Stromal cell of bone marrow (primary cell): ENCODE data around the gene POLE3.
"Not testable (repeated sequence)": the region's sequence is repeated elsewhere in the genome, so short reads cannot be mapped to it uniquely, and the experiment has no call there.

Experiments used
- DNase-seq: peaks from one replicate; pipeline ENCODE4 v3.0.0-alpha.2; 2012; ENCODE audit warnings: low read depth

Gene POLE3

GRCh38 chr9:113403646-113404045, 6.8 kb downstream of the POLE3 start:
- no peak for DNase-seq

GRCh38 chr9:113401027-113401792, 9.3 kb downstream of the POLE3 start, which contains the start of gene ALAD:
Gene ALAD (minus strand): TSS chr9:113401284. CDS start chr9:113393559, 7,725 bp downstream.
- DNase-seq = peak; percentile 96

DNA sequence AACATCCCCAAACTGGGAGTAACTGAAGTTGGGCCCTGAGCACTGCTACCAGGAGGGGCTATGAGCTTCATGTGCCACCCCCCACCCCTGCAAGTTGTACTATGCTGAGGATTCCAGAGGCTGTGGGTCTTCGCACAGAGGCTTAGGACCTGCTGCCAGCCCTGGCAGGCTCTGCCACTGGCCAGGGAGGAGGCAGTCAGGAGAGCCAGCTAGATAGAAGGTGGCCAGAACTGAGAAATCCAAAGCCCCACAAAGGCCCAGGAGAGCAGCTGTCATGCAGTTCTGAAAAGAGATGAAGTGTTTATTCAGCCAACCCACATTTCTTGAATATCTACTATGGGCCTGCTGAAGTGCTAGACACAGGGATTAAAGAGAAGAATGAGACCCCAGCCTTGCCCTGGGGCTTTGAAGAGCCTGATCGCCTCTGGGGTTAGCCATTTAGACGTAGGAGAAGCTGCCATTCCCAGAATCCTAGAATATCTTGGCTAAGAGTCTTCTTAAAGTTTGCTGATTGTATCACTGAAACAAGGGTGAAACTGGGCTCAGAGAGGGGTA, 10.8 kb downstream of the POLE3 start:
- DNase-seq = no peak

GRCh38 chr9:113398796-113399195, 11.7 kb downstream of the POLE3 start:
- no peak for DNase-seq

- no peak for DNase-seq
Observed at GRCh38 chr9:113397203-113397631, 13.3 kb downstream of the POLE3 start.

- DNase-seq = no peak
Observed at GRCh38 chr9:113395000-113395861, 15.2 kb downstream of the POLE3 start.

DNA sequence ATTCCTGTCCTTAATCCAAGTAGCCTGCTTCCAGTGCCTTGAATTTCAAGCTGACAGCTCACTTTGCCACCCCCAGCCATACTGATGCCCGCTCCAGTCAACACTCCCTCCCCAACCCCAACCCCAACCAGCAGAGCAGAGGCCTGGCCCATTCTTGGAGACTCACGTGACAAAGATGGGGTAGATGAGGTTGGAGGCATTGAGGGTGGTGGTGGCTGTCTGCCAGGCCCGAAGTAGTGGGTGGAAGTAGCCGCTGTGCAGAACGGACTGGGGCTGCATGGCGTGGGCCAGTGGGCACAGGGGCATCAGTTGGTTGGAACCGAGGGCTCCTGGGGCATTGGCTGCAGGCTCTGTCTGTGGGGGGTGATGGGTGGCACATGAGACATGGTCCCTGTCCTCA, 17.2 kb downstream of the POLE3 start:
- DNase-seq = no peak

DNA sequence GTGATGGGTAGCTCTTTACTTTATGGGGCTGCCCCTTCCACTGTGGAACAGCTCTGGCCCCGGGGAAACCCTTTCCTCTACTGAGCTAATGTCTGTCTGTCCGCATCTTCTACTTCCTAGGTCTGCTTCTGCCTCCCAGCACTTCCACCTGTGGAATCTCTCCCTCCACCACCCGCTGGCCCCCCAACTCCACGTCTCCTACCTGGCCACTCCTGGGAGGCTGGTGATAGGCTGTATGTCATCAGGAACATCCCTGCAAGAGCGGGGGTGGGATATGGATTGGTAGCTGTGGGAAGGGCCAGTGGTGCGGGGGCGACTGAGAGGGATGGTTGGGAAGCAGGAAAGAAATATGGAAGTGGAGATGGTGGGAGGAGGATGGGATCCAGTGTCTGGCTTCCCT, 18.6 kb downstream of the POLE3 start:
- no peak for DNase-seq

- no peak for DNase-seq
Observed at GRCh38 chr9:113390192-113390960, 20.1 kb downstream of the POLE3 start.

- no peak for DNase-seq
Observed at GRCh38 chr9:113389451-113389850, 21.0 kb downstream of the POLE3 start.

GRCh38 chr9:113388833-113389232, 21.6 kb downstream of the POLE3 start:
- no peak for DNase-seq

DNA sequence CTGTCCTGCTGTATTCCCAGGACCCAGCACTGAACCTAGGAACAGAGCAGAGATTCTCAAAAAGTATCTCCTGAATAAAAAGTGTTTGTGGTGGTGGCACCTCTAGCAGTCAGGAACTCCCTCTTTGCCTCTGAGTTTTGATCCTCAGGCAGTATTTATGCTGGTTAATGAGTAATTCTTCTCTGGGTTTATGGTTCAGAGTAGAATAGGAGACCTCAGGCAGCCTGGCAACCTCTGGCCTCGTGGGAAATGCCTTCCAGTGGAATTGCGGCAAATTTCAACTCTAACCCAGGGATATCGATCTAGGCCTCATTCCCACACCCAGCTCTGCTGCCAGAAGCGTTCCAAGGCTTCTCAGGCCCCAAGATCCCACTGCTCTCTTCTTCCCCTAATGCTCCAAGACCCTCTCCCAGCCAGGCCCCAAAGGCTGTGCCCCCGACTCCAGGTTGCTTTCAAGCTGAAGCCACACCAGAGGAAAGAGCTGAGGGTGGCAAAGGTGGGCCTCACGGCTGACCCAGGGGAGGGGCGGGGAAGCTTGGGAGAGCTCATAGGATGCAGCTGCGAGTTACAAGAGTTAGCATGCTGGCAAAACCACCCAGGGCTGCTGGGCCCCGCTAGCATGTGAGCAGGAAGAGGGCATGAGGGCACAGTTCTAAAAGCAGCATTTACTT, 22.8 kb downstream of the POLE3 start:
- no peak for DNase-seq

GRCh38 chr9:113386571-113387393, 23.7 kb downstream of the POLE3 start:
- DNase-seq = no peak

- no peak for DNase-seq
Observed at GRCh38 chr9:113381909-113382411, 28.5 kb downstream of the POLE3 start.

DNA sequence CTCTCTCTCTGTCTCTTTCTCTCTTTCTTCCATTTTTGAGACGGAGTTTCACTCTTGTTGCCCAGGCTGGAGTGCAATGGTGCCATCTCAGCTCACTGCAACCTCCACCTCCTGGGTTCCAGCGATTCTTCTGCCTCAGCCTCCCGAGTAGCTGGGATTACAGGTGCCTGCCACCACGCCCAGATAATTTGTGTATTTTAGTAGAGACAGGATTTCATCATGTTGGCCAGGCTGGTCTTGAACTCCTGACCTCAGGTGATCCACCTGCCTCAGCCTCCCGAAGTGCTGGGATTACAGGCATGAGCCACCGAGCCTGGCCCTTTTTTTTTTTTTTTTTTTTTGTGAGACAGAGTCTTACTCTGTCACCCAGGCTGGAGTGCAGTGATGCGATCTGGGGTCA, 29.0 kb downstream of the POLE3 start:
- not testable (repeated sequence) for DNase-seq

DNA sequence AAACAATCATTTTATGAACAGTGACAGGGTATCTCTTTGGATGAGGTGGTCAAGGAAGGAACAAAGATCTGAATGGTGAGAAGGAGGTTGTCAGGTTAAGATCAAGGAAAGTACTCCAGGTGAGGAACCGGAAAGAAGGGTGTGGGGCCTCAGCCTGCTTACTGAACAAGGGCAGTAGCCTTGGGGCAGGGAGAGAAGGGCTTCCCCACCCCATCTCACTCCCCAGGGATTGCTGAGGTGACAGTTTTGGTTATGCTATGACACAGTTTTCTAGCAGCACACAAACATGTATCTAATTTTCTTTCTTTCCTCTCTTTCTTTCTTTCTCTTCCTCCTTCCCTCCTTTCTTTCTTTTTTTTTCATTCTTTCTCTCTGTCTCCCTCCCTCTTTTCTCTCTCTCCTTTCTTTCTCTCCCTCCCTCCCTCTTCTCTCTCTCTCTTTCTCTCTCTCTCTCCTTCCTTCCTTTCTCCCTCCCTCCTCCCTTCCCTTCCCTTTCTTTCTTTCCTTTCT, 29.6 kb downstream of the POLE3 start:
- no peak for DNase-seq

GRCh38 chr9:113379829-113380210, 30.7 kb downstream of the POLE3 start:
- not testable (repeated sequence) for DNase-seq

DNA sequence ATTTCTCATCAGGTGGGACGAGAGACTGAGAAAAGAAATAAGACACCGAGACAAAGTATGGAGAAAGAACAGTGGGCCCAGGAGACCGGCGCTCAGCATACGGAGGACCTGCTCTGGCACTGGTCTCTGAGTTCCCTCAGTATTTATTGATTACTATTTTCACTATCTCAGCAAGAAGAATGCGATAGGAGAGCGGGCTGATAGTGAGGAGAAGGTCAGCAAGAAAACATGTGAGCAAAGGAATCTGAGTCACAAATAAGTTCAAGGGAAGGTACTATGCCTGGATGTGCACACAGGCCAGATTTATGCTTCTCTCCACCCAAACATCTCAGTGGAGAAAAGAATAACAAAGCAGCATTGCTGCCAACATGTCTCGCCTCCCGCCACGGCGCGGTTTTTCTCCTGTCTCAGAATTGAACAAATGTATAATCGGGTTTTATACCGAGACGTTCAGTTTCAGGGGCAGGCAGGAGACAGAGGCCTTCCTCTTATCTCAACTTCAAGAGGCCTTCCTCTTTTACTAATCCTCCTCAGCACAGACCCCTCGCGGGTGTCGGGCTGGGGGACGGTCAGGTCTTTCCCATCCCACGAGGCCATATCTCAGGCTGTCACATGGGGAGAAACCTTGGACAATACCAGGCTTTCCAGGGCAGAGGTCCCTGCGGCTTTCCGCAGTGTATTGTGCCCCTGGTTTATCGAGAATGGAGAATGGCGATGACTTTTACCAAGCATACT, 31.2 kb downstream of the POLE3 start:
- DNase-seq = not testable (repeated sequence)
